ENCODE results near the gene SLC6A7.

The SLC6A7 gene

DNA sequence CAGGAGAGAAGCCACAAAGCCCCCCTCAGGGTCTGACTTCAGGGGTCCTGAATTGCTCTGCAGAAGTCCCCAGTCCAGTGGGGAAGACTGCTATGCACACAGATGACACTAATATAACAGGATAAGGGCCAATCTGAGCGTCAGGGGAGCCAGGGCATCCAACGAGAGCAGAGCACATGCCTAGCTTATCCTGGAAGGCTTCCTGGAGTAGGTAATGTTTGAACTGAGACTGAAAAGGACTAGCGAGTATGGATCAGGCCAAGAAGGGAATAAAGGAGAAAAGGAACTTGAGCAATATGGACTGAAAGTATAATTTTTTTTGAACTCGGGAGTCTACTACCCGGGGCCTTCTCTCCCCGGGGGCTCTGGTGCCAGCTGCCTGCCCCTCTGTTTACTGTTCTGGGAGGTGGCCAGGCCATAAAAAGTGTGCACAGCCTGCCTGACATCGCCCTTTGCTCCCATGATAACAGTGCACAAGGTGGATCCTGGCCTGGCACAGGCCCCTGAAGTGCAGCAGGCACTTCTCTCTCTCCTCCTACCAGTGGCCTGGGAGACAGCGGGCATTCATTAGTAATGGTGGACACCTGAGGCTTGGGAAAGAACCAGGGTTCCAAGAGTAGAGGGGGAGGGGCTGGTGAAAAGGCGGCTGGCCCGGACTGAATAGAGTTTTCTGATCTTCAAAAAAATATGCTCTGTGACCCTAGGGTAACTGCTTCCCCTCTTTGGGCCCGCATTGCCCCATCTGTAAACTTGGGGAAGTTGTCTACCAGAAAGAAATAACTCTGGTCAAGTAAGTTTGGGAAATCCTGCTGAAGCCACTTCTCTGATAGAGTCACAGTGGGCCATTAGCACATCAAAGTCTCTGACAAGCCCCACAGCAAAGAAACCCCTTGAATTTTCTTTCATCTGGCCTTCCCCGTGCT lies 4.6 kb upstream of the SLC6A7 start:
- Histone ChIP-seq H3K9me3 (ENCODE audit: severe bottlenecking) (no peaks in the 10 kb centered on the region), H3K4me1 (ENCODE audit: insufficient read depth, poor library complexity, severe bottlenecking) (no peaks in the 10 kb centered on the region), H3K27me3 (ENCODE audit: insufficient read depth, poor library complexity, severe bottlenecking) (peaks cover 25% of the 10 kb centered on the region), H3K4me3 (ENCODE audit: severe bottlenecking) (no peak overlapping the region), H3K36me3 (ENCODE audit: low read depth) (no peaks in the 10 kb centered on the region), H3K27ac (ENCODE audit: poor library complexity, severe bottlenecking) (no peak overlapping the region)
- no peak for ATAC-seq (ENCODE audit: low read depth)
- DNase-seq (ENCODE audit: low spot score): no peak
- TF ChIP-seq, protein P1, sequence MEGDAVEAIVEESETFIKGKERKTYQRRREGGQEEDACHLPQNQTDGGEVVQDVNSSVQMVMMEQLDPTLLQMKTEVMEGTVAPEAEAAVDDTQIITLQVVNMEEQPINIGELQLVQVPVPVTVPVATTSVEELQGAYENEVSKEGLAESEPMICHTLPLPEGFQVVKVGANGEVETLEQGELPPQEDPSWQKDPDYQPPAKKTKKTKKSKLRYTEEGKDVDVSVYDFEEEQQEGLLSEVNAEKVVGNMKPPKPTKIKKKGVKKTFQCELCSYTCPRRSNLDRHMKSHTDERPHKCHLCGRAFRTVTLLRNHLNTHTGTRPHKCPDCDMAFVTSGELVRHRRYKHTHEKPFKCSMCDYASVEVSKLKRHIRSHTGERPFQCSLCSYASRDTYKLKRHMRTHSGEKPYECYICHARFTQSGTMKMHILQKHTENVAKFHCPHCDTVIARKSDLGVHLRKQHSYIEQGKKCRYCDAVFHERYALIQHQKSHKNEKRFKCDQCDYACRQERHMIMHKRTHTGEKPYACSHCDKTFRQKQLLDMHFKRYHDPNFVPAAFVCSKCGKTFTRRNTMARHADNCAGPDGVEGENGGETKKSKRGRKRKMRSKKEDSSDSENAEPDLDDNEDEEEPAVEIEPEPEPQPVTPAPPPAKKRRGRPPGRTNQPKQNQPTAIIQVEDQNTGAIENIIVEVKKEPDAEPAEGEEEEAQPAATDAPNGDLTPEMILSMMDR (IDR thresholded peaks at IDR 0.05; ENCODE audit: poor library complexity, severe bottlenecking): no peak

DNA sequence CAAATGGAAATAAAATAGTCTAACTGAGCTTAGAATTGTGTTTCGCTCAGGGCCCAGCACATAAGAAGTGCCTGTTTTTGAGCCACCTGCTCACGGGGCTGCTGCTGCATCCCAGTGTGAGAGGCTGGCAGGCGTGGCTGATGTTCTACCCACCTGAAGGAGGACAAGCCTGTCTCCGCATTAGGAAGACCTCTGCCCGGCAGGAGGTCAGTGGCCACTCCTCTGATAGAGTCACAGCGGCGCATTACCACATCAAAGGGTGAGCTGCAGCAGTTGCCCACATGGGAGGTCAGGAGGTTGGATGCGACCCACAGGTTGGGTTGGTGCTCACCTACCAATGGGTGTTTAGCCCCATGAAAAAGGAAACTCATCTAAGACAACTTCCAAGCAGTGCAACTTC lies 3.7 kb upstream of the SLC6A7 start:
- Histone ChIP-seq H3K4me1 (ENCODE audit: insufficient read depth, poor library complexity, severe bottlenecking) (no peaks in the 10 kb centered on the region), H3K9me3 (ENCODE audit: severe bottlenecking) (no peaks in the 10 kb centered on the region), H3K27me3 (ENCODE audit: insufficient read depth, poor library complexity, severe bottlenecking) (peaks cover 34% of the 10 kb centered on the region), H3K36me3 (ENCODE audit: low read depth) (no peaks in the 10 kb centered on the region), H3K4me3 (ENCODE audit: severe bottlenecking) (no peak overlapping the region), H3K27ac (ENCODE audit: poor library complexity, severe bottlenecking) (no peak overlapping the region)
- DNase-seq (ENCODE audit: low spot score) (no peak), ATAC-seq (ENCODE audit: low read depth) (no peak)
- TF ChIP-seq, protein P1 (IDR thresholded peaks at IDR 0.05; ENCODE audit: poor library complexity, severe bottlenecking): no peak

DNA sequence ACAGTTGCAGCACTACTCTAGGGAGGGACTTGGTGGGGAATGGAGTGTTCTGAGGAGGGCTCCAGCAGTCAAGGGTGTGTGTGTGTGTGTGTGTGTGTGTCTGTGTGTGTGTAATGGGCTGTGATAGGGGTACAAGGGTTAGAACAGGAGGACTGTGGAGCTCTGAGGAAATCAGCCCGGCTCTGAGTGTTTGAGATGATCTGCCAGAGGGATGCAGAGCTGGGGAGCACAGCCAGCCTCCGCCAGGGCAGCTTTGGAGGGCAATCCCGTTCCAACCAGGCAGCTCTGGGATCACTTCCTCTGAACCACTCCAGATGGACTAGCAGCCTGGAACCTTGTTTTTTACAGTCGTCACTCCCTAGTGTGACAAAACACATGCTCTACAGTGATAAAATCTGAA lies 3.0 kb upstream of the SLC6A7 start:
- H3K27me3 ChIP-seq (ENCODE audit: insufficient read depth, poor library complexity, severe bottlenecking): peaks cover 38% of the 10 kb centered on the region
- H3K27ac ChIP-seq (ENCODE audit: poor library complexity, severe bottlenecking): no peak overlapping the region
- no peak overlapping the region for H3K4me3 ChIP-seq (ENCODE audit: severe bottlenecking)
- TF ChIP-seq, protein P1 (IDR thresholded peaks at IDR 0.05; ENCODE audit: poor library complexity, severe bottlenecking): no peak
- H3K4me1 ChIP-seq (ENCODE audit: insufficient read depth, poor library complexity, severe bottlenecking): no peaks in the 10 kb centered on the region
- no peaks in the 10 kb centered on the region for H3K36me3 ChIP-seq (ENCODE audit: low read depth)
- no peak for DNase-seq (ENCODE audit: low spot score)
- H3K9me3 ChIP-seq (ENCODE audit: severe bottlenecking): no peaks in the 10 kb centered on the region
- ATAC-seq (ENCODE audit: low read depth): no peak

- ATAC-seq (ENCODE audit: low read depth) (no peak), DNase-seq (ENCODE audit: low spot score) (no peak)
- peaks cover 38% of the 10 kb centered on the region for H3K27me3 ChIP-seq (ENCODE audit: insufficient read depth, poor library complexity, severe bottlenecking)
- H3K36me3 ChIP-seq (ENCODE audit: low read depth): no peaks in the 10 kb centered on the region
- no peak overlapping the region for H3K4me3 ChIP-seq (ENCODE audit: severe bottlenecking)
- no peak overlapping the region for H3K27ac ChIP-seq (ENCODE audit: poor library complexity, severe bottlenecking)
- TF ChIP-seq, protein P1 (IDR thresholded peaks at IDR 0.05; ENCODE audit: poor library complexity, severe bottlenecking): no peak
- no peaks in the 10 kb centered on the region for H3K9me3 ChIP-seq (ENCODE audit: severe bottlenecking)
- H3K4me1 ChIP-seq (ENCODE audit: insufficient read depth, poor library complexity, severe bottlenecking): no peaks in the 10 kb centered on the region
These were observed 1.6 kb upstream of the SLC6A7 start for GRCh38 chr5:150188146-150188842.

Measured in RWPE2 (cell line).